HEK293 (cell line): ENCODE measurements around the gene CHMP1A.

Experiments used
- CTCF ChIA-PET: fragments of 350-600 bp; formaldehyde crosslinking; extraction: SDS; loops from one replicate; lab custom pipeline; 2021; ENCODE audit warnings: antibody characterized with exemption; lab: Yijun Ruan, JAX
- POLR2A ChIA-PET: fragments of 300-600 bp; formaldehyde crosslinking; extraction: SDS; loops from one replicate; lab custom pipeline; 2020; ENCODE audit warnings: antibody characterized with exemption, inconsistent platforms; lab: Yijun Ruan, JAX
- H3K27ac ChIP-seq: fragments of 200-500 bp; sonication (Bioruptor generic); 2 replicates; pipeline ENCODE4 v1.5.1; 2014; ENCODE audit warnings: low read depth, low read length, control low read depth, inconsistent platforms; ENCODE audit errors: extremely low read depth
- H3K36me3 ChIP-seq, 2 experiments: fragments of 200-500 bp in 1 of 2; sonication (Bioruptor generic) in 1 of 2; 1 replicate in 1 of 2; 2 replicates in 1 of 2; pipeline ENCODE4 v1.5.1; 2014 to 2017; ENCODE audit warnings: inconsistent platforms in 2 of 2, low read length in 2 of 2; ENCODE audit not compliant: control insufficient read depth in 2 of 2, insufficient read depth in 1 of 2
- H3K4me1 ChIP-seq: fragments of 200-500 bp; sonication (Bioruptor generic); 2 replicates; pipeline ENCODE4 v1.5.1; 2014; ENCODE audit warnings: mild to moderate bottlenecking, low read length, inconsistent platforms; ENCODE audit not compliant: control insufficient read depth, insufficient read depth
- H3K4me3 ChIP-seq: 2 replicates; pipeline ENCODE4 v1.5.1; 2011; ENCODE audit warnings: low read depth, mild to moderate bottlenecking, control low read depth, low read length, moderate library complexity
- H3K9me3 ChIP-seq: fragments of 200-500 bp; sonication (Bioruptor generic); 2 replicates; pipeline ENCODE4 v1.5.1; 2014; ENCODE audit warnings: low read depth, low read length, inconsistent platforms; ENCODE audit not compliant: control insufficient read depth, insufficient read depth
- ELK4 ChIP-seq: IDR thresholded peaks from 2 replicates; pipeline ENCODE4 v1.6.1; 2011; ENCODE audit warnings: mild to moderate bottlenecking, low read depth, low read length, borderline replicate concordance
- FEZF1 ChIP-seq: fragments of 450-650 bp; formaldehyde crosslinking; IDR thresholded peaks from 2 replicates; pipeline ENCODE4 v1.5.1; 2016; ENCODE audit warnings: missing biosample characterization, missing genetic modification characterization
- HOXD13 ChIP-seq: sonication (generic); formaldehyde crosslinking; IDR thresholded peaks from 2 replicates; pipeline ENCODE4 v1.8.0; 2022; ENCODE audit warnings: missing genetic modification reagents, borderline replicate concordance
- PRDM1 ChIP-seq: fragments of 450-650 bp; formaldehyde crosslinking; IDR thresholded peaks from 2 replicates; pipeline ENCODE4; 2016; ENCODE audit warnings: missing biosample characterization, missing genetic modification characterization
- PRDM6 ChIP-seq: fragments of 450-650 bp; formaldehyde crosslinking; IDR thresholded peaks from 2 replicates; pipeline ENCODE4 v1.5.1; 2017; ENCODE audit warnings: missing biosample characterization, missing genetic modification characterization
- TCF7L2 ChIP-seq: IDR thresholded peaks from 2 replicates; pipeline ENCODE4 v1.6.1; 2011; ENCODE audit warnings: low read depth, mild to moderate bottlenecking, inconsistent platforms, low read length, moderate library complexity, borderline replicate concordance
- WT1 ChIP-seq: fragments of 450-650 bp; formaldehyde crosslinking; IDR thresholded peaks from 2 replicates; pipeline ENCODE4 v1.5.1; 2016; ENCODE audit warnings: missing biosample characterization, missing genetic modification characterization
- ZBTB1 ChIP-seq: fragments of 450-650 bp; formaldehyde crosslinking; IDR thresholded peaks from 2 replicates; pipeline ENCODE4 v1.5.1; 2016; ENCODE audit warnings: missing biosample characterization, missing genetic modification characterization
- ZBTB26 ChIP-seq: fragments of 450-650 bp; formaldehyde crosslinking; optimal IDR thresholded peaks from 2 replicates; pipeline ENCODE3; 2016; ENCODE audit warnings: missing biosample characterization, mild to moderate bottlenecking, missing genetic modification characterization
- ZFP3 ChIP-seq: fragments of 450-650 bp; formaldehyde crosslinking; IDR thresholded peaks from 2 replicates; pipeline ENCODE4 v1.5.1; 2016; ENCODE audit warnings: low read depth, missing biosample characterization, missing genetic modification characterization
- ZFP41 ChIP-seq: fragments of 450-650 bp; formaldehyde crosslinking; IDR thresholded peaks from 2 replicates; pipeline ENCODE4 v1.5.1; 2016; ENCODE audit warnings: missing biosample characterization, missing genetic modification characterization, borderline replicate concordance
- ZNF114 ChIP-seq: fragments of 450-650 bp; formaldehyde crosslinking; IDR thresholded peaks from 2 replicates; pipeline ENCODE4 v1.5.0; 2017; ENCODE audit warnings: missing biosample characterization, missing genetic modification characterization
- ZNF140 ChIP-seq: fragments of 450-650 bp; formaldehyde crosslinking; IDR thresholded peaks from 2 replicates; pipeline ENCODE4 v1.5.1; 2016; ENCODE audit warnings: missing biosample characterization, missing genetic modification characterization
- ZNF16 ChIP-seq: fragments of 450-650 bp; formaldehyde crosslinking; IDR thresholded peaks from 2 replicates; pipeline ENCODE4 v1.5.1; 2016; ENCODE audit warnings: low read depth, missing biosample characterization, missing genetic modification characterization
- ZNF223 ChIP-seq: fragments of 450-650 bp; formaldehyde crosslinking; IDR thresholded peaks from 2 replicates; pipeline ENCODE4 v1.5.1; 2016; ENCODE audit warnings: missing biosample characterization, missing genetic modification characterization
- ZNF266 ChIP-seq: fragments of 450-650 bp; formaldehyde crosslinking; IDR thresholded peaks from 2 replicates; pipeline ENCODE4 v1.5.1; 2016; ENCODE audit warnings: missing biosample characterization, missing genetic modification characterization, low read depth
- ZNF37A ChIP-seq: fragments of 450-650 bp; IDR thresholded peaks from 2 replicates; pipeline ENCODE4 v1.5.1; 2018; ENCODE audit warnings: missing biosample characterization, missing genetic modification characterization
- ZNF391 ChIP-seq: fragments of 450-650 bp; formaldehyde crosslinking; IDR thresholded peaks from 2 replicates; pipeline ENCODE4 v1.5.1; 2016; ENCODE audit warnings: low read depth, missing biosample characterization, missing genetic modification characterization, borderline replicate concordance
- ZNF610 ChIP-seq: fragments of 450-650 bp; formaldehyde crosslinking; IDR thresholded peaks from 2 replicates; pipeline ENCODE4 v1.5.1; 2016; ENCODE audit warnings: missing biosample characterization, missing genetic modification characterization, borderline replicate concordance
- ZNF76 ChIP-seq: fragments of 450-650 bp; formaldehyde crosslinking; IDR thresholded peaks from 2 replicates; pipeline ENCODE4; 2016; ENCODE audit warnings: low read depth, missing biosample characterization, missing genetic modification characterization, borderline replicate concordance
- ZNF785 ChIP-seq: fragments of 450-650 bp; formaldehyde crosslinking; IDR thresholded peaks from 2 replicates; pipeline ENCODE4 v1.5.1; 2016; ENCODE audit warnings: missing biosample characterization, missing genetic modification characterization
- TF ChIP-seq, protein P1 (sequence below): fragments of 450-650 bp; formaldehyde crosslinking; IDR thresholded peaks from 2 replicates; pipeline ENCODE4; 2016; ENCODE audit warnings: missing biosample characterization, missing genetic modification characterization
- TF ChIP-seq, protein P2 (sequence below): fragments of 450-650 bp; formaldehyde crosslinking; IDR thresholded peaks from 2 replicates; pipeline ENCODE4 v1.5.1; 2017; ENCODE audit warnings: missing biosample characterization, missing genetic modification characterization
- TF ChIP-seq, protein P3 (sequence below): fragments of 450-650 bp; formaldehyde crosslinking; IDR thresholded peaks from 2 replicates; pipeline ENCODE4 v1.5.1; 2016; ENCODE audit warnings: missing biosample characterization, missing genetic modification characterization, borderline replicate concordance
- TF ChIP-seq, protein P4 (sequence below): fragments of 450-650 bp; formaldehyde crosslinking; IDR thresholded peaks from 2 replicates; pipeline ENCODE4 v1.5.1; 2016; ENCODE audit warnings: missing biosample characterization, missing genetic modification characterization, borderline replicate concordance

The CHMP1A gene

DNA sequence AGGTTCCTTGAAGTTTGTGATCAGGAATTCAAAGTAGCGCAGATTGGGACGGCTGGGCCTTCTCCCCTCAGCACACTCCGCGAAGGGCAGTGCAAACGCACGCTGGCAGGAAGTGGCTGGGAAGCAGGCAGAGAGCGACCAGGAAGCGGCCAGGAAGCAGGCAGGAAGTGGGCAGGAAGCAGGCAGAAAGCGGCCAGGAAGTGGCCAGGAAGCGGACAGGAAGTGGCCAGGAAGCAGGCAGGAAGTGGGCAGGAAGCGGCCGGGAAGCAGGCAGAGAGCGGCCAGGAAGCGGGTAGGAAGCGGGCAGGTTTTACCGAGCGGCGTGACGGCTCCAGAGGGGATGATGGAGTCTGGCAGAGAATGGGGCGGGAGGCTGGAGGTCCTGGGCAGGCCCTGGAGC, 40.9 kb downstream of the CHMP1A start (continued):
- TF ChIP-seq HOXD13 (CRISPR knock-in tag) (no peak), ZBTB26 (tag by site-specific recombination) (no peak), ZNF610 (tag by site-specific recombination) (no peak), FEZF1 (tag by site-specific recombination) (0 out of 2 replicates have a peak, but pooled peaks have one; percentile 21), ZNF76 (tag by site-specific recombination) (no peak), WT1 (no peak), ELK4 (no peak), ZBTB1 (tag by site-specific recombination) (no peak), ZNF114 (tag by site-specific recombination) (no peak), ZFP41 (no peak), PRDM1 (tag by site-specific recombination) (no peak), ZFP3 (no peak), ZNF266 (no peak), ZNF391 (tag by site-specific recombination) (no peak), PRDM6 (no peak), ZNF140 (tag by site-specific recombination) (no peak), ZNF37A (tag by site-specific recombination) (no peak), ZNF16 (tag by site-specific recombination) (no peak), ZNF785 (tag by site-specific recombination) (no peak), TCF7L2 (no peak), ZNF223 (tag by site-specific recombination) (no peak)
- TF ChIP-seq, protein P1, sequence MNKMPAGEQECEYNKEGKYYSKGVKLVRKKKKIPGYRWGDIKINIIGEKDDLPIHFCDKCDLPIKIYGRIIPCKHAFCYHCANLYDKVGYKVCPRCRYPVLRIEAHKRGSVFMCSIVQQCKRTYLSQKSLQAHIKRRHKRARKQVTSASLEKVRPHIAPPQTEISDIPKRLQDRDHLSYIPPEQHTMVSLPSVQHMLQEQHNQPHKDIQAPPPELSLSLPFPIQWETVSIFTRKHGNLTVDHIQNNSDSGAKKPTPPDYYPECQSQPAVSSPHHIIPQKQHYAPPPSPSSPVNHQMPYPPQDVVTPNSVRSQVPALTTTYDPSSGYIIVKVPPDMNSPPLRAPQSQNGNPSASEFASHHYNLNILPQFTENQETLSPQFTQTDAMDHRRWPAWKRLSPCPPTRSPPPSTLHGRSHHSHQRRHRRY (tag by site-specific recombination) = no peak
- TF ChIP-seq, protein P2, sequence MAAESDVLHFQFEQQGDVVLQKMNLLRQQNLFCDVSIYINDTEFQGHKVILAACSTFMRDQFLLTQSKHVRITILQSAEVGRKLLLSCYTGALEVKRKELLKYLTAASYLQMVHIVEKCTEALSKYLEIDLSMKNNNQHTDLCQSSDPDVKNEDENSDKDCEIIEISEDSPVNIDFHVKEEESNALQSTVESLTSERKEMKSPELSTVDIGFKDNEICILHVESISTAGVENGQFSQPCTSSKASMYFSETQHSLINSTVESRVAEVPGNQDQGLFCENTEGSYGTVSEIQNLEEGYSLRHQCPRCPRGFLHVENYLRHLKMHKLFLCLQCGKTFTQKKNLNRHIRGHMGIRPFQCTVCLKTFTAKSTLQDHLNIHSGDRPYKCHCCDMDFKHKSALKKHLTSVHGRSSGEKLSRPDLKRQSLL (tag by site-specific recombination) = peak; percentile 82; the same call in 1 of the 2 replicates

GRCh38 chr16:89615596-89616090, 41.9 kb downstream of the CHMP1A start:
- no peak overlapping the region for H3K4me3 ChIP-seq
- no peaks in the 10 kb centered on the region for H3K4me1 ChIP-seq
- H3K36me3 ChIP-seq = no peaks in the 10 kb centered on the region
- no peak overlapping the region for H3K27ac ChIP-seq
- CTCF ChIA-PET = interaction anchor here (0.6 to 2.0 kb wide), 4 partner anchors 13 to 103 kb away, joined by 3 to 5 read pairs (median 4); no protein-coding TSS in a partner anchor
- H3K9me3 ChIP-seq = no peaks in the 10 kb centered on the region
- POLR2A ChIA-PET = no interaction called here
- TF ChIP-seq, protein P3, sequence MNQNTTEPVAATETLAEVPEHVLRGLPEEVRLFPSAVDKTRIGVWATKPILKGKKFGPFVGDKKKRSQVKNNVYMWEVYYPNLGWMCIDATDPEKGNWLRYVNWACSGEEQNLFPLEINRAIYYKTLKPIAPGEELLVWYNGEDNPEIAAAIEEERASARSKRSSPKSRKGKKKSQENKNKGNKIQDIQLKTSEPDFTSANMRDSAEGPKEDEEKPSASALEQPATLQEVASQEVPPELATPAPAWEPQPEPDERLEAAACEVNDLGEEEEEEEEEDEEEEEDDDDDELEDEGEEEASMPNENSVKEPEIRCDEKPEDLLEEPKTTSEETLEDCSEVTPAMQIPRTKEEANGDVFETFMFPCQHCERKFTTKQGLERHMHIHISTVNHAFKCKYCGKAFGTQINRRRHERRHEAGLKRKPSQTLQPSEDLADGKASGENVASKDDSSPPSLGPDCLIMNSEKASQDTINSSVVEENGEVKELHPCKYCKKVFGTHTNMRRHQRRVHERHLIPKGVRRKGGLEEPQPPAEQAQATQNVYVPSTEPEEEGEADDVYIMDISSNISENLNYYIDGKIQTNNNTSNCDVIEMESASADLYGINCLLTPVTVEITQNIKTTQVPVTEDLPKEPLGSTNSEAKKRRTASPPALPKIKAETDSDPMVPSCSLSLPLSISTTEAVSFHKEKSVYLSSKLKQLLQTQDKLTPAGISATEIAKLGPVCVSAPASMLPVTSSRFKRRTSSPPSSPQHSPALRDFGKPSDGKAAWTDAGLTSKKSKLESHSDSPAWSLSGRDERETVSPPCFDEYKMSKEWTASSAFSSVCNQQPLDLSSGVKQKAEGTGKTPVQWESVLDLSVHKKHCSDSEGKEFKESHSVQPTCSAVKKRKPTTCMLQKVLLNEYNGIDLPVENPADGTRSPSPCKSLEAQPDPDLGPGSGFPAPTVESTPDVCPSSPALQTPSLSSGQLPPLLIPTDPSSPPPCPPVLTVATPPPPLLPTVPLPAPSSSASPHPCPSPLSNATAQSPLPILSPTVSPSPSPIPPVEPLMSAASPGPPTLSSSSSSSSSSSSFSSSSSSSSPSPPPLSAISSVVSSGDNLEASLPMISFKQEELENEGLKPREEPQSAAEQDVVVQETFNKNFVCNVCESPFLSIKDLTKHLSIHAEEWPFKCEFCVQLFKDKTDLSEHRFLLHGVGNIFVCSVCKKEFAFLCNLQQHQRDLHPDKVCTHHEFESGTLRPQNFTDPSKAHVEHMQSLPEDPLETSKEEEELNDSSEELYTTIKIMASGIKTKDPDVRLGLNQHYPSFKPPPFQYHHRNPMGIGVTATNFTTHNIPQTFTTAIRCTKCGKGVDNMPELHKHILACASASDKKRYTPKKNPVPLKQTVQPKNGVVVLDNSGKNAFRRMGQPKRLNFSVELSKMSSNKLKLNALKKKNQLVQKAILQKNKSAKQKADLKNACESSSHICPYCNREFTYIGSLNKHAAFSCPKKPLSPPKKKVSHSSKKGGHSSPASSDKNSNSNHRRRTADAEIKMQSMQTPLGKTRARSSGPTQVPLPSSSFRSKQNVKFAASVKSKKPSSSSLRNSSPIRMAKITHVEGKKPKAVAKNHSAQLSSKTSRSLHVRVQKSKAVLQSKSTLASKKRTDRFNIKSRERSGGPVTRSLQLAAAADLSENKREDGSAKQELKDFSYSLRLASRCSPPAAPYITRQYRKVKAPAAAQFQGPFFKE (tag by site-specific recombination) = no peak
- TF ChIP-seq, protein P4, sequence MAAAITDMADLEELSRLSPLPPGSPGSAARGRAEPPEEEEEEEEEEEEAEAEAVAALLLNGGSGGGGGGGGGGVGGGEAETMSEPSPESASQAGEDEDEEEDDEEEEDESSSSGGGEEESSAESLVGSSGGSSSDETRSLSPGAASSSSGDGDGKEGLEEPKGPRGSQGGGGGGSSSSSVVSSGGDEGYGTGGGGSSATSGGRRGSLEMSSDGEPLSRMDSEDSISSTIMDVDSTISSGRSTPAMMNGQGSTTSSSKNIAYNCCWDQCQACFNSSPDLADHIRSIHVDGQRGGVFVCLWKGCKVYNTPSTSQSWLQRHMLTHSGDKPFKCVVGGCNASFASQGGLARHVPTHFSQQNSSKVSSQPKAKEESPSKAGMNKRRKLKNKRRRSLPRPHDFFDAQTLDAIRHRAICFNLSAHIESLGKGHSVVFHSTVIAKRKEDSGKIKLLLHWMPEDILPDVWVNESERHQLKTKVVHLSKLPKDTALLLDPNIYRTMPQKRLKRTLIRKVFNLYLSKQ (tag by site-specific recombination) = no peak
